Trophoblast cell (in vitro differentiated cells and primary cell): ENCODE results near the gene ZBTB32.
A peak's percentile ranks its signal among the peaks of the same experiment; 100 is the strongest.

Experiments
- DNase-seq, 2 donors: peaks; one replicate each; pipeline ENCODE4 v3.0.0-alpha.2; 2016
- H2AFZ ChIP-seq: 2 replicates; pipeline ENCODE4 v1.6.1; 2013; ENCODE audit warnings: low read length, moderate library complexity, mild to moderate bottlenecking; ENCODE audit not compliant: insufficient read depth, poor library complexity
- H2AK5ac ChIP-seq: 2 replicates; pipeline ENCODE4 v1.6.1; 2013; ENCODE audit warnings: mild to moderate bottlenecking, low read length
- H2BK120ac ChIP-seq: 2 replicates; pipeline ENCODE4 v1.6.1; 2013; ENCODE audit warnings: low read length, mild to moderate bottlenecking, moderate library complexity; ENCODE audit not compliant: insufficient read depth, poor library complexity
- H2BK12ac ChIP-seq: 2 replicates; pipeline ENCODE4 v1.6.1; 2013; ENCODE audit warnings: mild to moderate bottlenecking, low read length, moderate library complexity
- H2BK5ac ChIP-seq: 2 replicates; pipeline ENCODE4 v1.6.1; 2013; ENCODE audit warnings: low read length, low read depth, moderate library complexity, mild to moderate bottlenecking; ENCODE audit not compliant: poor library complexity
- H3K14ac ChIP-seq: 2 replicates; pipeline ENCODE4 v1.6.1; 2013; ENCODE audit warnings: mild to moderate bottlenecking, low read length
- H3K18ac ChIP-seq: 2 replicates; pipeline ENCODE4 v1.6.1; 2013; ENCODE audit warnings: mild to moderate bottlenecking, low read length
- H3K23ac ChIP-seq: 2 replicates; pipeline ENCODE4 v1.6.1; 2013; ENCODE audit warnings: low read length
- H3K27ac ChIP-seq: 2 replicates; pipeline ENCODE4 v1.5.1; 2013; ENCODE audit warnings: low read depth, mild to moderate bottlenecking, inconsistent platforms, low read length, moderate library complexity
- H3K27me3 ChIP-seq: 2 replicates; pipeline ENCODE4 v1.6.1; 2013; ENCODE audit warnings: inconsistent platforms, mild to moderate bottlenecking, low read length, moderate library complexity; ENCODE audit not compliant: insufficient read depth
- H3K36me3 ChIP-seq, 2 experiments: 1 replicate in 1 of 2; 2 replicates in 1 of 2; pipeline ENCODE4 v1.6.1; 2013; ENCODE audit warnings: low read length in 2 of 2, mild to moderate bottlenecking in 2 of 2, moderate library complexity in 1 of 2; ENCODE audit not compliant: insufficient read depth in 2 of 2, control insufficient read depth in 1 of 2
- H3K4ac ChIP-seq: 2 replicates; pipeline ENCODE4 v1.6.1; 2013; ENCODE audit warnings: low read depth, mild to moderate bottlenecking, low read length, moderate library complexity
- H3K4me1 ChIP-seq, 2 experiments: 1 replicate in 1 of 2; 2 replicates in 1 of 2; pipeline ENCODE4 v1.6.1; 2013; ENCODE audit warnings: low read length in 2 of 2, mild to moderate bottlenecking in 2 of 2, moderate library complexity in 1 of 2; ENCODE audit not compliant: insufficient read depth in 2 of 2, control insufficient read depth in 1 of 2
- H3K4me2 ChIP-seq: 2 replicates; pipeline ENCODE4 v1.6.1; 2013; ENCODE audit warnings: inconsistent platforms, mild to moderate bottlenecking, low read length, moderate library complexity
- H3K4me3 ChIP-seq: 2 replicates; pipeline ENCODE4 v1.5.1; 2013; ENCODE audit warnings: mild to moderate bottlenecking, low read depth, low read length, inconsistent platforms
- H3K79me1 ChIP-seq: one replicate; pipeline ENCODE4 v1.6.1; 2013; ENCODE audit warnings: low read length
- H3K79me2 ChIP-seq: 2 replicates; pipeline ENCODE4 v1.6.1; 2013; ENCODE audit warnings: low read length, mild to moderate bottlenecking; ENCODE audit not compliant: control insufficient read depth, insufficient read depth, poor library complexity
- H3K9ac ChIP-seq: 2 replicates; pipeline ENCODE4 v1.6.1; 2013; ENCODE audit warnings: mild to moderate bottlenecking, low read length
- H3K9me3 ChIP-seq: 2 replicates; pipeline ENCODE4 v1.6.1; 2013; ENCODE audit warnings: low read depth, mild to moderate bottlenecking, control low read depth, inconsistent platforms, low read length; ENCODE audit not compliant: insufficient read depth
- H4K12ac ChIP-seq: 2 replicates; pipeline ENCODE4 v1.6.1; 2013; ENCODE audit warnings: low read depth, mild to moderate bottlenecking, low read length, moderate library complexity
- H4K8ac ChIP-seq: 2 replicates; pipeline ENCODE4 v1.6.1; 2013; ENCODE audit warnings: low read depth, mild to moderate bottlenecking, low read length, moderate library complexity
- H4K91ac ChIP-seq: one replicate; pipeline ENCODE4 v1.6.1; 2013; ENCODE audit warnings: low read depth, mild to moderate bottlenecking, low read length, moderate library complexity
- whole genome bisulfite sequencing: extraction: QIAGEN DNeasy Blood & Tissue Kit; methylation state at CpG from one replicate; pipeline ENCODE4 v1.1.7; 2013; ENCODE audit warnings: missing lambda C conversion rate; ENCODE audit not compliant: insufficient read length, insufficient coverage; ENCODE audit errors: extremely low coverage; 5-methylcytosine and 5-hydroxymethylcytosine counted together

Gene ZBTB32

GRCh38 chr19:35764432-35765315 lies 60.3 kb downstream of the ZBTB32 start:
- DNase-seq, result peak; percentile 77 to 88
- Histone ChIP-seq H2BK120ac (no peak overlapping the region), H4K91ac (no peak overlapping the region), H2AFZ (no peak overlapping the region), H3K18ac (no peak overlapping the region), H4K8ac (no peak overlapping the region), H3K4me2 (no peak overlapping the region), H3K36me3 (peaks cover 46 to 60% of the 10 kb centered on the region in 2 experiments), H3K9ac (no peak overlapping the region), H2BK12ac (no peak overlapping the region), H3K79me1 (no peaks in the 10 kb centered on the region), H3K23ac (no peak overlapping the region), H3K4ac (no peak overlapping the region), H3K27me3 (no peaks in the 10 kb centered on the region), H4K12ac (no peak overlapping the region), H3K4me3 (no peak overlapping the region), H2BK5ac (no peak overlapping the region), H3K27ac (no peak overlapping the region), H2AK5ac (no peak overlapping the region), H3K79me2 (no peaks in the 10 kb centered on the region), H3K9me3 (peaks cover 2% of the 10 kb centered on the region), H3K4me1 (peaks cover 0 to 4% of the 10 kb centered on the region in 2 experiments), H3K14ac (no peak overlapping the region)
- WGBS, result no CpG with 5 or more reads among the region's 17 CpGs
